Neural cell (in vitro differentiated cells): ENCODE measurements around the gene SGTA.

Experiments used
- CTCF ChIP-seq: fragments of 450-650 bp; IDR thresholded peaks from 2 replicates; pipeline ENCODE4 v1.5.1; 2014; ENCODE audit warnings: antibody characterized with exemption, mild to moderate bottlenecking, moderate library complexity; ENCODE audit not compliant: poor library complexity, severe bottlenecking
- EP300 ChIP-seq: fragments of 450-650 bp; conservative IDR thresholded peaks from 2 replicates; pipeline ENCODE4 v1.6.1; 2014; ENCODE audit warnings: antibody characterized with exemption, mild to moderate bottlenecking, moderate library complexity; ENCODE audit not compliant: poor library complexity, severe bottlenecking
- EZH2 ChIP-seq: fragments of 200-600, 300-800 bp; shearing (Covaris generic), sonication (generic); IDR thresholded peaks from 2 replicates; pipeline ENCODE4 v1.6.1; 2014; ENCODE audit warnings: antibody characterized with exemption, low read length, borderline replicate concordance, mild to moderate bottlenecking; ENCODE audit not compliant: insufficient read depth, poor library complexity, severe bottlenecking
- MXI1 ChIP-seq: fragments of 450-650 bp; conservative IDR thresholded peaks from 2 replicates; pipeline ENCODE4 v1.6.1; 2014; ENCODE audit warnings: antibody characterized with exemption, mild to moderate bottlenecking; ENCODE audit not compliant: poor library complexity, severe bottlenecking
- POLR2AphosphoS5 ChIP-seq: IDR thresholded peaks from 2 replicates; pipeline ENCODE4 v1.6.1; 2012
- RAD21 ChIP-seq: fragments of 450-650 bp; conservative IDR thresholded peaks from 2 replicates; pipeline ENCODE4 v1.6.1; 2014; ENCODE audit warnings: antibody characterized with exemption, mild to moderate bottlenecking, moderate library complexity
- SMC3 ChIP-seq: fragments of 450-650 bp; conservative IDR thresholded peaks from 2 replicates; pipeline ENCODE4 v1.6.1; 2014; ENCODE audit warnings: antibody characterized with exemption, mild to moderate bottlenecking, moderate library complexity; ENCODE audit not compliant: poor library complexity
- TAF1 ChIP-seq: IDR thresholded peaks from 2 replicates; pipeline ENCODE4 v1.6.1; 2012; ENCODE audit warnings: low read depth

GRCh38 chr19:2811735-2812413 is 28.8 kb upstream of the SGTA start:
- no peak for TF ChIP-seq CTCF
- TF ChIP-seq TAF1 = no peak
- TF ChIP-seq SMC3 = no peak
- no peak for TF ChIP-seq MXI1
- no peak for TF ChIP-seq EZH2
- TF ChIP-seq POLR2AphosphoS5 = no peak
- no peak for TF ChIP-seq EP300
- no peak for TF ChIP-seq RAD21
